Suppressor macrophage (primary cell): ENCODE measurements around the gene NOC2L.
"Not testable (repeated sequence)": the region's sequence is repeated elsewhere in the genome, so short reads cannot be mapped to it uniquely, and the experiment has no call there.

ENCODE experiments used
- DNase-seq, 4 experiments: peaks; one replicate each; pipeline ENCODE4 v3.0.0-alpha.2; 2020 to 2022

The NOC2L gene

DNA sequence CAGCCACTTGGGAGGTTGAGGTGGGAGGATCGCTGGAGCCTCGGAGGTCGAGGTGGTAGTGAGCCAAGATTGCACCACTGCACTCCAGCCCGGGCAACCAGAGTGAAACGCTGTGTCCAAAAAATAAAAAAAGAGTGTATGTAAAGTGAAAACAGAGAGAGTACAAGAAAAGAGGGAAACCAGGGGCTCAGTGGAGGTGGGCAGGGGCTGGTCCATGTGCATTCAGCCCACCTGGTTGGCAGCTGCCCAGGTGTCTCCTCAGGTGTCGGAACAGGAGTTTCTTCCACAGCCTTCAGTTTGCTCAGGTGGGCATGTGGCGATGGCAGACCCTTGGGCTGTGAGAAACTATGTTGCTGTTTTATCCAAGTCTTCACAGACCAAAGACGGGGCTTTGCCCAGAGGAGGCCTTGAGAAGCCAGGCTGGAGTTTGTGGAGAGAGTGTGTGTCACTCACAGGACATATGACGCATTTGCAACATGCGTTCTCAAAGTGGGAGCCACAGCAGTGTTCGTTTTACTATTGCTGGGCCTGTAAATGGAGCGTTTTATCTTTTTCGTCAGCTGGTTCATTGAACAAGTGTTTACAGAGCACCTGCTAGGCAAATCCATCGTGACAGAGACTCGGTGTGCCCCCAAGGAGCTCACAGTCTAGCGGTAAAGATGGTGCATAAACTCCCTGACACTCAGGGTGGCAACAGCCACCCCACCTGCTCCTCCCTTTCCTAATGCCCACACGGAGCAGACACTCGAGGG, 57.8 kb downstream of the NOC2L start:
- DNase-seq: no peak

DNA sequence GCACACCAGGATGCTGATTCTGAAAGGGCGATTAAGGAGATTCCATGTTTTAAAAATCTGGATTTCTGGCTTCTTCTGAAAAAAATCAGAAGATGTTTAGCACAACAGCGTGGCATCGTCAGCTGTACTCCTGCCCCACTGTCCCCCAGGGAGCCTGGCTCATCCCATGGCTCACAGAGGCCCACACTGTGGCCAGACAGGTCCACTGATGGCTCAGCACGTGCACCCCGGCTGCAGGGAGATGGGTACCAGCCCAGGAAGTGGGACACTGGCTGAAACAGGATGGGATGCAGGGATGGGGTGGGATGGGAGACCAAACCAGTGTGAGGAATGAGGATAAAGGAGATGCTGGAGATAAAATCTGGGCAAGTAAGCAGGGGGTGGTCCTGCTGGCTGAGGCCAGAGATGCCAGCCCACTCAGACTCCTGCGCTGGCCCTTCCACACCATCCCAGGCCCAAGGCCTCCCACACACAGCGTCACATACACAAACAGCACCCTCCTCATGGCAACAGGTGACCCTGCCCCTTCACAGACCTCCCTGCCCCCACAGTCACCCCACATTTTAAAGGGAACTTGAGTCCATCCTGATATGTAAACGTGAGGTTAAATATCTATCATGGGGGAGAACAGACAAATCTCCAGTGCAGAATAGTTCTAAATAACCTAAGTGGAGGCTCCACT, 59.3 kb downstream of the NOC2L start:
- DNase-seq: no peak

DNA sequence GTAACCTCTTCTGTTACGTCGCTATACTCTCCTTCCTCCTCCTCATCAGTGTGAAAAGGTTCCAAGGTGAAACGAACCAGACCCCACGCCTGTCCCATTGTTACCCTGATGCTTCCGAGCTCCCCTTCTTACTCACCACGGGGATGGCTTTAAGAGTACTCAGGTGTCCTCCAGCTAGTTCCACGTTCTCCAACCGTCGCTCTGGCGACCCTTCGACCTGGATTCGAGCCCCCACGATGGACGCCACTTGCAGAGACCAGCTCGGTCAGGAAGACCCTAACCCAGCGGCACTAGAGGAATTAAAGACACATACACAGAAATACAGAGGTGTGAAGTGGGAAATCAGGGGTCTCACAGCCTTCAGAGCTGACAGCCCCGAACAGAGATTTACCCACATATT, 61.1 kb downstream of the NOC2L start:
- not testable (repeated sequence) for DNase-seq

DNA sequence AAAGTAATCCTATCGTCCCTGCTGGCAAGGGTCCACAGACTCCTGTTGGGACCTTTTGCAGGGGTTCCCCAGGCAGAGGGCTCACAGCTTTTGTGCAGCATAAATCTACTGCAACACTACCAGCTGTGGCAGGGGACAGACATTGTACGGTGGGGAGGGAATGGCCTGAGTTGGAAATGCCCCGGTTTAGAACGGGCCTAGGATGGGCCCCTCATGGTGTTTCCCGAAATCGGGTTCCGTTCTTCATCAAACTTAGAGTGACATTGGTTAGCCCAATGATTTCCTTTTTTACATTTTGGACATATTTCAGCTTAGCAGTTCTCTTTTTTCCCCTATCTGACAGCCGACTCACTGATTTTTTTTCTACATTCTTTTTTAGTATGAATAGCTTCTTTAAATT, 61.8 kb downstream of the NOC2L start:
- peak in 2 of 4 experiments; percentile 34 to 48 for DNase-seq
